Sigmoid colon (tissue), 4 donors: Measurements from ENCODE around the gene C1RL.

Experiments used
- EP300 ChIP-seq, 4 donors: sonication (generic); formaldehyde crosslinking; IDR thresholded peaks; one replicate each; pipeline ENCODE4 v1.6.1; 2017; ENCODE audit warnings: antibody characterized with exemption in 4 of 4
- POLR2A ChIP-seq, 2 donors: fragments of 450-650 bp; IDR thresholded peaks; one replicate each; pipeline ENCODE4 v1.6.1; 2016; ENCODE audit warnings: antibody characterized with exemption in 2 of 2, mild to moderate bottlenecking in 2 of 2, moderate library complexity in 2 of 2
- TF ChIP-seq, protein P1 (sequence below), 4 experiments: fragments of 450-650 bp in 3 of 4; fragments of 200-600 bp in 1 of 4; IDR thresholded peaks; one replicate each; pipeline ENCODE4 v1.5.1; 2016 to 2019; ENCODE audit warnings: antibody characterized with exemption in 4 of 4, mild to moderate bottlenecking in 3 of 4, moderate library complexity in 2 of 4

DNA sequence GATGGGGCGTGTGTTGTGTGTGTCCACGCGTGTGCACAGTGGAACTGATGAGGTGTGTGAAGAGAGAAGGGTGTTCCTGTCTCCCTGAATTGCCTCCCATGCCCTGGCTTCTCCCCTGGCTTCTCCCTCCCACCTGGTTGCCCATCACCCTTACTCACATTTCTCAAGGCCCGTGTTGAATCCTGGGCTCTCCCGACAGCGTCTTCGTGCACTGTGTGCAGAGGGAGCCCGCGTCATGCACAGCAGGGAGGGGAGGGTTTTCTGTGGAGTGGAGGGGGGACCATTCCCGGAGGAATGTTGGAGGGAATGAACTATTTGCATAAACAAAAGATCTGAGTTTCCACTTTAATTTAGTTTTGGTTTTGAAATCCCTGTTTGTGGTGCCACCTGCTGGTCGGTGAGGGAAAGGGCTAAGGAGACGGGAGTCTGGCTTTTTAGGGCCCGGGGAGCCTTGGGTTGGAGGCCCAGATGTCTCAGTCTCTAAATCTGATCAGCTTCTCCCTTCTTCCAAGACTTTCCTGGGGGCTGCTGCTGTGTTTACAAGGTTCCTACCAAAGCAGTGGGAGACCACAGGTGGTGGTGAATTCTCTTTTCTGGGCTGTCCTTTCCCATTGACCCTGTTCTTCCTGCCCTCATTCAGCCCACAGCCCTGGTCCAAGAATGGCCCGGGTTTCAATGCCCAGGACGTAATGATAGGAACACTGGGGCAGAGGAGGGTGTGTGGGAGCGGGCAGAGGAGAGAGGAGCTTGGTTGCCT lies 16.6 kb downstream of the C1RL start, which contains the start of gene C1R:
- TF ChIP-seq EP300 (IDR thresholded peaks at IDR 0.05) = peak in 1 of 4 donors; percentile 13
- TF ChIP-seq, protein P1, sequence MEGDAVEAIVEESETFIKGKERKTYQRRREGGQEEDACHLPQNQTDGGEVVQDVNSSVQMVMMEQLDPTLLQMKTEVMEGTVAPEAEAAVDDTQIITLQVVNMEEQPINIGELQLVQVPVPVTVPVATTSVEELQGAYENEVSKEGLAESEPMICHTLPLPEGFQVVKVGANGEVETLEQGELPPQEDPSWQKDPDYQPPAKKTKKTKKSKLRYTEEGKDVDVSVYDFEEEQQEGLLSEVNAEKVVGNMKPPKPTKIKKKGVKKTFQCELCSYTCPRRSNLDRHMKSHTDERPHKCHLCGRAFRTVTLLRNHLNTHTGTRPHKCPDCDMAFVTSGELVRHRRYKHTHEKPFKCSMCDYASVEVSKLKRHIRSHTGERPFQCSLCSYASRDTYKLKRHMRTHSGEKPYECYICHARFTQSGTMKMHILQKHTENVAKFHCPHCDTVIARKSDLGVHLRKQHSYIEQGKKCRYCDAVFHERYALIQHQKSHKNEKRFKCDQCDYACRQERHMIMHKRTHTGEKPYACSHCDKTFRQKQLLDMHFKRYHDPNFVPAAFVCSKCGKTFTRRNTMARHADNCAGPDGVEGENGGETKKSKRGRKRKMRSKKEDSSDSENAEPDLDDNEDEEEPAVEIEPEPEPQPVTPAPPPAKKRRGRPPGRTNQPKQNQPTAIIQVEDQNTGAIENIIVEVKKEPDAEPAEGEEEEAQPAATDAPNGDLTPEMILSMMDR (IDR thresholded peaks at IDR 0.05) = peak; percentile 86 to 91 (median 91)
- no peak for TF ChIP-seq POLR2A (IDR thresholded peaks at IDR 0.05)
